Central memory CD4-positive, alpha-beta T cell (primary cell): ENCODE results near the gene DISC1.

Experiments
- DNase-seq: peaks from one replicate; pipeline ENCODE4 v3.0.0; 2022

DISC1 gene

DNA sequence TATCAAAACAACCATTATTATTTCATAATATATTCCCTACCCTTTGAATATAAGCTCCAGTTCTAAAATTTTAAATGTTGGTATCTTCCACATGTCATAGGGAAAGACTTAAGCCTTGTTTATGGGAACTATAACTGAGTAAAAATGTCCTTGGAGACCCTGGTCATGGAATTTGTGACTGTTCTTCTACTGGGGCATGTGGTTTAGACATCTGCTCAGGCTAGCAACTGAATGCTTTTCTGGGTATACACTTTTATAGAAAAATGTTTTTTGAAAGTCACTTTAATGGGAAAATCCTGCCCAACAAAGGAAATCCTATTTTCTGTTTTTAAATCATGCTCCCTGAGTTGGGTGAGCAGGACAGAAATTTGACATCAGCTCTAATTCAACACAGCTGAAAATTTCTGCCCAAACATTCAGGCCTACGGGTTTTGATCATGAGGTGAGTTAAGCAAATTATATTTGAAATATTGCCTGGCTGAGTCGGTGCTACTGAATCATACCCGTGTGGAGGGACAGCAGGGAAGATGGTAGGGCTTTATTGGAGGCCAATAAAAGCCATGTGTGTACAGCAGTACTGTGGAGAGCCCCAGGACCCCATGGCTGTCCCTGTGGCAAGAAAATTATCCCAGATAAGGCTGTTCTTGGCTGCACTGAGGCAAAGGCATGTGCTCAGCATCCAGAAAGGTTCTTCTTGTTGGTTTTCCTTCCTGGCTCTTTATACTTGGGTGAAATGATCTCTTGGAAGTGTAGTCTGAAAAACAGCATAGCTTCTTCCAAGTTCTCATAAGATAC, 391.8 kb downstream of the DISC1 start:
- DNase-seq, result no peak

DNA sequence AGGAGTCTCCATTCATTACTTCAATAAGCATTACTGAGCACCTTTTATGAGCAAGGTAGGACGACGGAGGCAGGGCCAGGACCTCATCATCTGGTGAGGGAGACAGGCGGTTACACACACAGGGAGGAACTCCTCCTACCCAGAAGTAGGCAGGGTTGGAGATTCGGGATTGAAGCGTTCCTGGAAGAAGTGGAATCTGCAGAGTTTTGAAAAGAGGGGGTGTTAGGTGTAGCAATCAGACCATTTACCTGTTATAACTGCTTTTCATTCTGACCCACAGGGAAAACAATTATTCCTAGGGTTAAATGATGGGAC, 392.4 kb downstream of the DISC1 start:
- DNase-seq, result no peak

DNA sequence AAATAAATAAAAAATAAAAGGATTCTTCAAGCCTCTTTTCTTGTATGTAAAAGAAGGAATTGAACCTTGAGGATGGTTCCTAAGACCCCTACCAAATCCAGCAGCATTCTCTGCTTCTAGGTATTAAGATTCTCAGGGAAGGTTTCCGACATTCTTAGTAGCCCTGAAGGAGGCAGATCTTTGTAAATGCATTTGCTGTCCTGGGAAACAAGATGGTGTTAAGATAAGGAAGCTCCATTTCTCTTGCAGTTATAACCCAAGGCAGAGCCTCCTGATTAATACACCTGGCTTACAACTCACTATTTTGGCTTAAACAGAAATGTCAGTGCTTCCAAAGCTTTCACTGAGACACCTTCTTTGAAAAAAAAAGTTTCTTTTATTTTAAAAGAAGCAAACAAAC, 393.8 kb downstream of the DISC1 start:
- no peak for DNase-seq

DNA sequence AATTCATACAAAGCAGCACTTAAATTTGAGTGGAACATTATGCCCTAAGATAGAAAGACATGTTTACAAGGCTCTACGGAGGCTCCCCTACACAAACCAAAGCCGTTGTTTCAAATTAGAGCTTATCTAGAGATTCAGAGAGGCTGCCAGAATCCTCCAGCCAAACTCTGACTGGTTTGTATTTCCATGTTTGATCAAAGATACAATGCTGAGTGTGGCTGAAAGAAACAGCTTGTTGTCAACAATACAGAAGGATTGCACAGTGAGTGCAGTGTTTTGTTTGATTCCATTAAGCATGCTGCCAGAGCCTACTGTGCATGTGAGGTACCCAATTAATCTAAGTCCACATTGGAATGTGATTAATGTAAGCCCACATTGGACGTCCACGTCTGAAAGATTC, 402.7 kb downstream of the DISC1 start:
- no peak for DNase-seq

DNA sequence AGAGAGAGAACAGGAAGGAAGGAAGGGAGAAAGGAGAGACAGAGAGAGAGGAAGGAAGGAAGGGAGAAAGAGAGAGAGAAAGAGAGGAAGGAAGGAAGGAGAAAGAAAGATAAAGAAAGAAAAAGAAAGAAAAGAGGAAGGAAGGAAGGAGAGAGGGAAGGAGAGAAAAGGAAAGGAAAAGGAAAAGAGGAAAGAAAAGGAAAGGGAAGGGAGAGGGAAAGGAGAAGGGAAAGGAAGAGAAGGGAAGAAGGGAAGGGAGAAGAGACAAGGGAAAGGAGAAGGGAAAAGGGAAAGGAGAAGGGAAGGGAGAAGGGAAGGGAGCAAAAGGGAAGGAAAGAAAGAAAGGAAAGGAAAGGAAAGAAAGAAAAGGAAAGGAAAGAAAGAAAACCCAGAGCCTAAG, 404.6 kb downstream of the DISC1 start:
- no peak for DNase-seq

DNA sequence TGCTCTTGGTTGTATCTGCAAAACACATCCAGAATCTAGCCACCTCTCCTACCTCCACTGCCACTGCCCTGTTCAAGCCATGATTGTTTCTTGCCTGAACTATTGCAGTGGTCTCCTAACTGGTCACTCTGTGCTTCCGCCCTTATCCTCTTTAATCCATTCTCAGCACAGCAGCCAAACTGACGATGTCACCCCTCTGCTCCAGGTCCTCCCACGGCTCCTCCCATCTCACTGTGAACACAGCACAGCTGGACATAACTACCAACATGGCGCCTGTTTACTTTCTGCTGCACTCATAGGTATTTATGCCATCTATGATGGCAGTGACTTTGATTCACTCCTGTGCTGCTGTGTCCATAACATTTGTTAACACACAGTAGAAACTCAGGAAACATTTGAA, 406.7 kb downstream of the DISC1 start:
- DNase-seq, result no peak

DNA sequence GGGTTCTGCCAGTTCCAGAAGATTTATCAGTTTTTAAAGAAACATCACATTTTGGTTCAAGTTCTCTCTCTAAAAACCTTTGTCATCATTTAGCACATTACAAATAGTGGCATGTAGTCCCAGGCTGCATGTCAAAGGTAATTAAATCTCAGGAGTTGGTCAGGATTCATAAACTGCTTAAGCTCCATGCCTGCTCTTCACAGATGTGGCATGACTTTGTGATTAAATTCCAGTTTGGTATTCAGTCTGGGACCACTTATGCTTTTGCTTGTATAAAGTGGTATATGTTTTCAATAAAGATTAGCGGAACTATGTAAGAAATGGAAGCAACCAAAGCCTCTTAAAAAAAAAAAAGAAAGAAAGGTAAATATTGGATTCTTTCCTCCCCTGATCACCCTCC, 408.0 kb downstream of the DISC1 start:
- no peak for DNase-seq

DNA sequence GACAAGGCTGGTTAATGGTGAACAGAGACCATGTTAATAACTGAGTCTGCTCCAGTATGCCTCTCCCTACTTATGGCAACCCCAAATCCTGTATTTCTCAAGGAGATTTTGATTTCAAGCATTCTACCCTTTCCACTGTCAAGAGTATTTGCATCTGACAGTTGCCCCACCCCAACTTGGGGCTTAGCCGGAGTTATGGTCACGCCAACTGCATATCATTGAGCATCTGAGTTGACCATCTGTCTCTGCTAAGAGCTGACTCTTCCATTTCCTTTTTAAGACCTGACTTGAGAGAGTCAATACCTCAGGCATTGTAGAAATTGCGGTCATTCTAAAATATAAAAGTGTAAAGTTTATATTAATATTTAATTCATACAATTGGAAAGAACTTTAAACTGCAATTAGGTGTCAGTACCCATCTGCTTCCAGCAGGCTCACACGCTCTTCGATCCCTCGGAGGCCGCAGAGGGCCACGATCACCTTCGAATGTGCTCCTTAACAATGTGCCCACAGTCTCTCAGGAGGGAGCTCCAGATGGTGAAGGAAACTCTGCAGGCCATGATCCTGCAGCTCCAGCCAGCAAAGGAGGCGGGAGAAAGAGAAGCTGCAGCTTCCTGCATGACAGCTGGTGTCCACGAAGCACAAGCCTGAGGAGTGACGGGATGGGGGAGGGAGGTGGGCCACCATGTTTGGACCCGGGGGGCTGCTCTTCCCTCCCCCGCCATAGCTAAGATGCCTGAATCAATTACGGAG, 409.8 kb downstream of the DISC1 start:
- no peak for DNase-seq

DNA sequence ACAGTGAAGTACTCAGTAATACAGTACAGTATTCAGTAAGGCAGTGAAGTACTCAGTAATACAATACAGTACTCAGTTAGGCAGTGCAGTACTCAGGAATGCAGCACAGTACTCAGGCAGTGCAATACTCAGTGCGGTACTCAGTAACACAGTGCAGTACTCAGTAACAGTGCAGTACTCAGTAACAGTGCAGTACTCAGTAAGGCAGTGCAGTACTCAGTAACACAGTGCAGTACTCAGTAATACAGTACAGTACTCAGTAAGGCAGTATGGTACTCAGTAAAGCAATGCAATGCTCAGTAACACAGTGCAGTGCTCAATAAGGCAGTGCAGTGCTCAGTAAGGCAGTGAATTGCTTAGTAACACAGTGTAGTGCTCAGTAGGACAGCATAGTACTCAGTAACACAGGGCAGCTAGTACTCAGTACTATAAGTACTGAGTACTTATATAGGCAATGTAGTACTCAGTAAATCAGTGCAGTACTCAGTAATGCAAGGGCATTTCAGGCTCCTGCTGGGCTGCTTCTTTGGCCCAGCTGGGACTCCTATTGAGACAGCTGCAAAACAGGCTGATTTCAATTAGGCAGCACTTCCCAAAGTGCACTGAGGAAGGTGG, 411.3 kb downstream of the DISC1 start:
- no peak for DNase-seq

DNA sequence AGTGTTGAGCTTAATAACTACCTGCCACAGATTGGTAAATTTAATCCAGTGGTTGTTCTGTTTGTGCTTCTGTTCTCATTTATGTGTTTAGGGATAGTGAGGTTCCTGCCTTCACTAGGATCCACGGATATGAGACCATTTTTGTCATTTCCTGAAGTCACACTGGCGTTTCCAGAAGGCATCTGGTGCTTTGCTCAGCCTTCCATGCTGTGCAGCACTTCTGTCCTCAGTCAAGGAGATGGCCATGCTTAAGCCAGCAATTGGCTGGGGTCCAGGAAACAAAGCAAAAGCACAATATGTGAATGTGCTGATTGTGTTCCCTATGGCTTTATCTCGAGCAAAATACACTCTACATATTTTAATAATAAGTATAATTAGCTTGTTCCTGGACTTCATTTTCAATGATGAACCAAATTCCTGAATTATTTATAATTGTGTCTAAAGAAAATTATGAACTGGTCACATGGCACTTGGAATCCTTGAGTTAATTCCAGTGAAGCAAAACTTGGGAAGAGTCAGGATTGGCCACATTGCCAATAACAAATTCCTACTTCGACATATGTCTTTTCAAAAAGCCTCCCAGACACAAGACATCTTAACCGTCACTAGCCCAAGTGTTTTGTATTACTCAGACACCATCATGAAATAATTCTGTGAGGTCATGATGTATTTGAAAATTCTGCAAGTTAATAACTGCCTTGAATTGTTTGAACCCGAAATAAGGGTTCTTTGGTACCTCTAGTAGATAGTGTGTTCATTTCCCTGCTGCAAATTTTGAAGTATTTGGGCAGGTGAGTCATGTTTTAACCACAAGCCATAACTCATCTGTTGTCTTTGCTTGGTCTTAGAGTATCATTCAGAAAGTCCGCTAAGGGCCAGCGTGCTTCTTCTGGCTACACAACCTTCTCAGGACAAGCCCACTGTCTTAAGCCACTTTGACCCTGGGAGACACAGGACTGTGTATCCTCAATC, 412.4 kb downstream of the DISC1 start:
- no peak for DNase-seq

DNA sequence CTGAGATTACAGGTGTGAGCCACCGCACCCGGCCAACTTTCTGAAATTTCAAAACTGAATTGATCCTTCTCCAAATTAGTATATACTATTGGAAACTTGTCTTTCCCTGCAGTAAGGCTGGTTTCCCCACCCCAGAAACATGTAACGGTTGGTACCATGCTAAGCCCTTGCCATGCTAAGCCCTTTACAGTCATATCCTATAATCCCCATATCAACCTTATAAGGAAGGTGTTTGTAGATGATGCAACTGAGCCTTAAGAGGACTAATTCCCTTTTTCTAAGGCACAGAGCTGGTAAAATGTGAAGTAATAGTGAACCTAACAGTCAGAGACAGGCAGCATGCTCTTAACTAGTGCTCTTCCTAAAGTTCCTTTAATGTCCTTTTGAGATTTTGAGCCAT, 413.7 kb downstream of the DISC1 start:
- no peak for DNase-seq

DNA sequence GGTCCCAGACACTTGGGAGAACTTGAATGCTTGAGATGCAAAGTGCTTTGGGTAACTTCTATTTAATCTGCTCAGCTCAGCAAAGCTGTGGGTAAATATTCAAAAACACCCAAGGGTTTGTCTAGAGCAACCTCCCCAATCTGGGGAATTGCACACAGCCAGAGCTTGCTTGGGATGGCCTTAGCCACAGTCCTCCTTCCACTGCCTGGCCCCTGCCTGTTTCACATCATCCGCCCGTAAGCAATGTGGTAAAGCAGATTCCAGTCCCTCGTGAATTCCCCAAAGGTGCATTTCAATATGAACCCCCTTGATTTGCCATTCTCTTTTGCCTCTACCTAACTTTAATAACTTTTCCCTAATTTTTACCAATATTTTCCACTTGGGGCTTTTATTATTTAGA, 418.1 kb downstream of the DISC1 start:
- DNase-seq, result no peak

DNA sequence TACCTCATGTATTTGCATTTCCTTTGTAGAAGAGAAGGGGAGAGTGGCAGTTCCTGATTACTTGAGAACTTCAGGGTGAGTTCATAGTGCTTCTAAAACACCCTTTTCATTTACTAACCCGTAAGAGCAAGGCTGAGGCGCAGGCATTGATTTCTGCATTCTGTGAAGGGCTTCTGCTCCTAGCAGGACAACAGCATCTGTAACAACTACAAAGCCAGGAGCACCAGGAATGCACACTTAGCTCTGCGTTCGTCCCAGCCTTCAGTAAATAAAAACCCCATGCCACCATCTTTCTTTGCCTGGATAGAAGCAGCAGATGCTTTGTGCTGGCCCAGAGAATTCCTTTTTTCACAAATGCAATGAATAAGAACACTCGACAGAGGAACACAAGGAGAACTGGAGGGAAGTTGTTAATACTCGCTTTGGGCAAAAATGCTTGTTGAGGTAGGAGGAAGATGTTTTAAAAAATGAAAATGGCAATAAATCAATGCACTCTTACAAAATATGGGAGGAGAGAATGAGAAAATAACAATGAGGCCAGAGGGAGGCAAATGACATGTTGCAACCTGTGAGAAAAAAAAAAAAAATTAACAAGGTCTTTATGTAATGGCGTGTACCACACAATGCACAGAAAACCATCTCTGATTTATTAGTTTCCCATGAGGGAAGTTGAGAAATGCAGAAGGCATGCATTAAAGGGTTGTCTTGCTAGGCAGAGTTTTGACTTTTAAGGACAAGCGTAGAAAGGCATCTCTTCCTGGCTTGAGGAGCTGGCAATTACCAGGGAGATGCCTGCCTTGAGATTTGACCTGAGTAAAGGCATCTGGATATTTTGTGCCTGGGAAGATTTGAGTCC, 418.8 kb downstream of the DISC1 start:
- DNase-seq, result no peak

DNA sequence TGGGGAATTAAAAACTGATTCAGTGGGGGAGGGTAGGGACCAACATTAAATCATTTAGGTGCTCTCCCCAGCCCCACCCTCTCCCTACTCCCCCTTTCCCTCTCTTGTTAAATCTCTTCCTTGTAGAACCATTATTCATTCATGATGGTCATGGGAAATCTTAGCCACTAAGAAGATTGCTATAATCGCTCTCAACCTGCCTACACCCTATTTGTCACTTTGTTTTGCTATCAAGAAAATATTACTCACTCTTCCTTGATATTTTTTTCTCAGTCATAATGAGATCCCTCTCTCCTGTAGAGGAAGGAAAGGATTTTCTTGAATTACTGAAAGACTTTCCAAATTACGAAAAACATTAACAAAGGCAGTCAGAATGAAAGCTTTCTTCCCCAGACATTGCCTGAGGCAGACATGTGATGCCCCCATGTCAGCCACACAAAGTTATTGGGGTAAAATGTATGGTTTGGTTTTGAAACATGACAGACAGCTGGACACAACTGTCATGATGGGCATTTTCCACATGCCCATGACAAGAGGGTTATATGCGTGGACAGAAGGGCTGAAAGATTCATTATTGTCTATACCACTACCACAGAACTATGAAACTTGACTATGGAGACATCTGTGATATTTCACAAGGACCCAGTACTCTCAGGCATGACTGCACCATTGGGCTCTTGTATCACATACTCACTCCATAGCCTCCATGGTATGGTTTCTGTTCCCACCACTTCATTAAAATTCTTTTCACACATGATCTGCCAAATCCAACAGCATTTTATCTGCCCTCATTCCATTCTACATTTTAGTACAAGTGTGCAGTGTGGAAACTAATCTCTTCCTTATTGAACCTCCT, 420.1 kb downstream of the DISC1 start:
- DNase-seq, result no peak

DNA sequence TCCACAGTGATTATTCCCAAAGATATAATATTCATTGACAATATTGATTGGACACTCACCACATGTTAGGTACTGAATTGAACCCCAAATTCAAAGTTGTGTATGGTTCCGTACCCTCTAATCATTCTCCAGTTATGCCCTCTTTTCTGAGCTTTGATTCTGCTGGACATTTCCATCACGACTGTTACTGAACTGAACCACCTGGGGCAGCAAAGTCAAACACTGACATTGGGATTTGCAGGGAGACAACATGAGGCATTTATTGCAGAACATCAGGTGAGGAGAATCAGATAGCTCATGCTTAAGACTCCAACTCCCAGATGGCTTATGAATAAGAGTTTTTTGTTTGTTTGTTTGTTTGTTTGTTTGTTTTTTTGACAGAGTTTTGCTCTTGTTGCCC, 420.9 kb downstream of the DISC1 start:
- no peak for DNase-seq

DNA sequence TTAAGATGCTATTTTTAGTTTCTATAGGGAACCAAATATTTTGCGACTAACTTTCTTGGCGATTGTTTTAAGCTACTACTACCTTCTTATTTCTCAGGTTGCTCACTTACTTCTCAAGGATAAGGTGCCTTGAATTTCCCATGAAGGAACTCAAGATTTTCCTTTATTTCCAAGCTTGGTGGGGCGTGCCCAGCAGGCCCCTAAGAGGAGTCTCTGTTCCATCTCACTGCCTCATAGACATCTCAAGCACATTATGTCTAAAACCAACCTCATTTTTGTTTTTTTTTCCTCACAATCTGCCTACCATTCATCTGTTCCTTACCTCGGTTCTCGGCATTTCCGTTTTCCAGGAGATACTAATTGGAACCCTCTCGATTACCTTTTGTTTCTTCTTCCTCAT, 421.9 kb downstream of the DISC1 start:
- DNase-seq, result no peak

DNA sequence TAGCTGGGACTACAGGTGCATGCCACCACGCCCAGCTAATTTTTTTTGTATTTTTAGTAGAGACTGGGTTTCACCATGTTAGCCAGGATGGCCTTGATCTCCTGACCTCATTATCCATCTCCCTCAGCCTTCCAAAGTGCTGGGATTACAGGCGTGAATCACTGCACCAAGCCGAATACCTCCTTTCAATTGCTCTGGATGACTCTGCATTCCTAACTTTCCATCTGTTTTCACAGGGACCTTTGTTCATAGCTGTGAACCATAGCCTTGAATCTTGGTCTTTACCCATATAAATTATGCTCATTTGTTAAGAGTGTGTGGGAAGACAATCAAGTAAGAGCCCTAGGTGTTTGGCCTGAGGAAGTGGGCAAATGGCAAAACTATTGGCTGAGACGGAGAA, 422.7 kb downstream of the DISC1 start:
- DNase-seq, result no peak

DNA sequence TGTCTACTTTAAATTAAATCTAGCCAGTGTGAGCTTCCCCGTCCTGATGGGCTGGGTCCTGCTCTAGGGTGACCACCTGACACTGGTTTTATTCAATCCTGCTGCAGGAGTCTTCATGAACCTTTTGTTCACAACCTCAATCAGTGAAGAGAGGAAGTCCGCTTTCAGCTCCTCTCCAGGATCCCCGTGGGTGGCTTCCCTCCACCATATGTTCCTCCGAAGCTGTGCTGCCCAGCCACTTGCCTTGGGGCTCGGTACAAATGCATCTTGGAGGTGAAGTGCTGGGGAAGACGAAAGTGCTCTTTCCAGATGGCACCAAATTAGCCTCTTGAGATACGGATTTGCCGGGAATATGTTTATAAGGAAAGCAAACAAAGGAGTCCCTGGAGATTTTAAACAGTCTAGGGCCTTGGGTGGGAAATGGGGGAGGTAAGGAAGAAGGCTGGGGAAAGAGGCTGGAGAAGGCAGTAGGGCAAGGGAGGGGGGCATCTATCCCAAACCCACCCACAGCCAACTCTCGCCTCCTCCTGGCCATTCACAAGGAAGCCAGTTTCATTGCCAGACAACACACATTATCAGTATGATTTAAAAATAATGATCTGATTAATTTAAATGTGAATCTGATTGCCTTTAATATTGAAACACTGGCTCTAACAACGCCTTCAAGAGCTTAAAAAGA, 430.8 kb downstream of the DISC1 start:
- no peak for DNase-seq

DNA sequence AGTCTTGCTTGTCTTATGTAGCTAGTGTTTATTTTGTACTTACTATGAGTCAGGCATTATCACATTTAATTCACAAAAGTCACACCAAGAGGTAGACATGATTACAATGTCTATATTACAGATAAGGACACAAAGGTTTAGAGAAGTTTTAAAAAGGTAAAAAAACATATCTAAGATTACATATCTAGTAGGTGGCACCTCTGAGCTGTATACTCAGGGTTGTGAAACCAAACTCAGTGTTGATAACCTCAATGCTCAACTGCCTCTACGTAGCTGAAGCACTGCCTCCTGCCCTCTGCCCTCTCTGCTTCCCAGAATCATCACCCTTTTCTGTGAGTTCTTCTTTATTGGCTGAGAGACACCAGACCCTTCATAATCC, 431.3 kb downstream of the DISC1 start:
- DNase-seq, result no peak

DNA sequence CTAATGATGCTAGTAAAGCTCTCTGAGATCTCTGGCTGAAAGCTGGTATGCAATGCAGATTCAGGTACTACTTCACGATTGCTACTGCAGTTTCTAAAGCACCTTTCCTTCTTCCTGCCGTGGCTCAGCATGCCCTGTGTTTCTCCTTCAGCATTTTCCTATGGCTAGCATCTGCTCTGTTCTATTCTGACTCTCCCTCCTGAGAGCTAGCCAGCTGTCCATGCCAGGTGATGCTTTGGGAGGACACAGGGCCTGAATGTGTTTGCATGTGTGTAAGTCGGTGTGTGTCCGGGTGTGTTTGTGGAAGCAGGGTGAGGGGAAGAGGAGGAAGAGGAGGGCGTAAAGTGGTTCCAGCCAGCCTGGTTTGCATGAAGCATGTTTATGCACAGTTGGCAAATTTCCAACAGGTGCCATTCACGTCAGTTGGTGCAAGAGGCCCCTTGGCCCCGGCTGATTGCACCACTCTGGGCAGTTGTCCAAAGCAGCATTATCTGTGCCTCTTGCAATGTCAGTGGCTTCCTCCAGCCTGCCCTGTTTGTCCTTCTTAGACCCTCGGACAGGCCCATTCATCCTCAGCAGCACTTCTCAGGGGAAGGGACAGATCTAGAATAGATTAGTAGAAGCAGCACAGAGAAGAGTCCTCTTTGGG, 433.3 kb downstream of the DISC1 start:
- no peak for DNase-seq
